ENCODE results near the gene HTRA2.

HTRA2 gene

DNA sequence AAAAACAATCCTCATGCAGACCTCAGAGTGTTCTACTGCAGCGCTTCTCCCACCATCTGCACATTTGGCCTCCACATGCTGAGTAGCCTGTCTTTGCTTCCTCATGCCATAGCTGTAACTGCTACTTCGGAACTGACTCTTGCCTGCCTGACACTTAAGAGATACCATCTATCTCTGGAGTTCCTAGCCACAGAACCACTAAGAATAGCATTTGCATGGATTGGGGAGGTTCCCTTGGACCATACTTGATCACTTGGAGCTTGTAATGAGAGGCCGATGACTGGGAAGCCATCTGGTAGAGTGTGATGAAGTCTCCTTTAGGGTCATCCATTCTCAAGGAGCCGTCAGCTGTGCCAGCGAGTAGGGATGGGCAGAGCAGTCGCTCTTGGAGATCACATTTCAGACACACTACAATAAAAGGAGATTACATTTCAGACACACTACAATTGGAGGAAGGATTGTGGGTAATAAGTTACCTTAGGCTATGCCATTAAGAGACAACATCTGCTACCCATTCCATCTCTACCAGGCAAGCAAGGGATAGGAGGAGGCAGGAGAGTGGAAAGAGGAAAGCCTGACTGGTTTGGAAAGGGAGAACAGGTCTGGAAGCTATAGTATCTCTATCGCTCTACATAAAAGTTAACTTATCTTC lies 46.6 kb downstream of the HTRA2 start:
- Histone ChIP-seq H2AFZ (ENCODE audit: low read depth, low read length) (no peak overlapping the region), H3K4me1 (ENCODE audit: insufficient read depth, low read length) (no peaks in the 10 kb centered on the region), H3K4me3 (ENCODE audit: low read length) (no peak overlapping the region)

DNA sequence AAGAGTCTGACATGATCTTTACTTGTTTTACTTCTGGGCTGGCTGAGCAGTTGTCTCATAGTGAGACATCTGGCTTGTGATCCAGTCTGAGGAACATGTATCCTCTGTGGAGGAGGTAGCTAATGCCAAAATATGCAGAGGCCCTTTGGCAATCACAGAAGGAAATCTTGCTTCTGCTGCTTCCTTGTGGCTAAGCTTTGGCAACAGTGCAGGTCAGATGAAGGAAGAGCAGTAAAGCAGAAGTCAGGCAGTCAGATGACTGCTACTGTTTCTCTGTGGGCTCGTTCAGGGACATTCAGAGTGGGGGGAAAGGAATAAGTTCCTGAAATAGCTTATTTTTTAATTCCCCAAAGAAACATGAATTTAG lies 47.1 kb downstream of the HTRA2 start:
- no peaks in the 10 kb centered on the region for H3K9me3 ChIP-seq (ENCODE audit: low read length)

More for the DNA sequence above, 46.6 kb downstream of the HTRA2 start:
- no peaks in the 10 kb centered on the region for H3K36me3 ChIP-seq (ENCODE audit: insufficient read depth, low read length)
- peaks cover 29% of the 10 kb centered on the region for H3K27me3 ChIP-seq (ENCODE audit: insufficient read depth, low read length)
- no peaks in the 10 kb centered on the region for H3K9me3 ChIP-seq (ENCODE audit: low read length)

DNA sequence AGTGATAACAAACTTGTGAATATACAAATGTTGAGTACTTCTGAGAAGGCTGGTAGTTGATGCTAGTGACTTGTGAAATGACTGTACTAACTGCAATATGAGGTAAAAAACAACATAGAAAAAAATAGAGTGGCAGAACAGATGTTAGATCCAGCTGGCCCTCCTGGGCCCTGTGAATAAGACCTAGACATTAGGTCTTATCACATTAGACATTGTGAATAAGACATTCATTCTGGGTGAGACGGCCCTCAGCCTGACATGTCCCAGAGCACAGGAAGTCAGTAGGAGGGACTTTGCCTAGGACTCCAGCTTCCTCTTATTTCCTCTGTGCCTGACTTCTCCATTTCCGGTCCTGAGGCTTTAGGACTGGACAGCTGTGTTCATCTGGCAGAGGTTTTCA lies 47.7 kb downstream of the HTRA2 start:
- Histone ChIP-seq H3K4me3 (ENCODE audit: low read length) (no peak overlapping the region), H3K27me3 (ENCODE audit: insufficient read depth, low read length) (peaks cover 28% of the 10 kb centered on the region), H3K36me3 (ENCODE audit: insufficient read depth, low read length) (no peaks in the 10 kb centered on the region)

More for the DNA sequence above, 47.1 kb downstream of the HTRA2 start:
- no peaks in the 10 kb centered on the region for H3K36me3 ChIP-seq (ENCODE audit: insufficient read depth, low read length)
- H2AFZ ChIP-seq (ENCODE audit: low read depth, low read length): no peak overlapping the region
- no peak overlapping the region for H3K4me3 ChIP-seq (ENCODE audit: low read length)
- peaks cover 29% of the 10 kb centered on the region for H3K27me3 ChIP-seq (ENCODE audit: insufficient read depth, low read length)
- no peaks in the 10 kb centered on the region for H3K4me1 ChIP-seq (ENCODE audit: insufficient read depth, low read length)

DNA sequence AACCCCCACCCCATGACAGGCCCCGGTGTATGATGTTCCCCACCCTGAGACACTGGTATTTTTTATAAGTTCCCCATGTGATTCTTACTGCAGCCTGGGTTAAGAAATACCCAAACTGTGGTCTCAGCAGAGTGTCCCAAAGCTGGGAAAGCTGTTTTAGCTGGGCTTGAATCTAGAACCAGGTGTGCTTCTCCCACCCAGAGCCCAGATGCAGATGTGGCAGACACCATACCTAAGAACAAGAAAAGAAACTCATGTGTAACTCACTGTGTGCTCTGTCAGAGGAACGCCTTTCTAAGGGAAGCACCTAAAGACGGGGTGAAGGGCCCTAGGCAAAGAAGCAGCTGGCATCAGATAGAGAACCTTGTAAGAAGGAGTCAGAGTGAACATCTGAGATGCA lies 48.7 kb downstream of the HTRA2 start:
- H3K27me3 ChIP-seq (ENCODE audit: insufficient read depth, low read length): peaks cover 26% of the 10 kb centered on the region
- H3K9me3 ChIP-seq (ENCODE audit: low read length): no peaks in the 10 kb centered on the region
- no peak overlapping the region for H3K4me3 ChIP-seq (ENCODE audit: low read length)
- H2AFZ ChIP-seq (ENCODE audit: low read depth, low read length): no peak overlapping the region
- peaks cover 4% of the 10 kb centered on the region for H3K4me1 ChIP-seq (ENCODE audit: insufficient read depth, low read length)
- H3K36me3 ChIP-seq (ENCODE audit: insufficient read depth, low read length): no peaks in the 10 kb centered on the region

More for the DNA sequence above, 47.7 kb downstream of the HTRA2 start:
- H2AFZ ChIP-seq (ENCODE audit: low read depth, low read length): peak overlapping the region; percentile 2
- no peaks in the 10 kb centered on the region for H3K4me1 ChIP-seq (ENCODE audit: insufficient read depth, low read length)
- H3K9me3 ChIP-seq (ENCODE audit: low read length): no peaks in the 10 kb centered on the region

DNA sequence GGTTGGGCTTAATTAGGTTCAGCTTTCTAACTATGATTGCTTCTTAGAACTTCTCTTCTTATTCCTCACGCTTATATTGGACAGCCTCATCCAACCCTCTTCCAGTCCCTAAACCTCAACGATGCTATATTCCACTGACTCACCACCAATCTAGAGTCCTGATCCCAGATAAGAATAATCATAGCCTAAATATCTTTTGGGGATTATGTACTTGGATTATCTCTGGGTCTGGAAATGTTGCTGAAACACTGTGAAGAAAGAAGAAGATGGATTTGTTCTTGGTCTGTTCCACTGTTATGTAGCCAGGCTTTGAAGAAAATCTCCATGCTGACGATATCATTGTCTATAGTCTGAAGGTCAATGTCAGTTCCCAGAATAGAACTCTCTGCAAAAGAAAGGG lies 51.7 kb downstream of the HTRA2 start:
- no peak overlapping the region for H2AFZ ChIP-seq (ENCODE audit: low read depth, low read length)
- H3K36me3 ChIP-seq (ENCODE audit: insufficient read depth, low read length): no peaks in the 10 kb centered on the region
- H3K4me3 ChIP-seq (ENCODE audit: low read length): no peak overlapping the region
- H3K4me1 ChIP-seq (ENCODE audit: insufficient read depth, low read length): peaks cover 11% of the 10 kb centered on the region
- H3K27me3 ChIP-seq (ENCODE audit: insufficient read depth, low read length): peaks cover 23% of the 10 kb centered on the region
- H3K9me3 ChIP-seq (ENCODE audit: low read length): no peaks in the 10 kb centered on the region

DNA sequence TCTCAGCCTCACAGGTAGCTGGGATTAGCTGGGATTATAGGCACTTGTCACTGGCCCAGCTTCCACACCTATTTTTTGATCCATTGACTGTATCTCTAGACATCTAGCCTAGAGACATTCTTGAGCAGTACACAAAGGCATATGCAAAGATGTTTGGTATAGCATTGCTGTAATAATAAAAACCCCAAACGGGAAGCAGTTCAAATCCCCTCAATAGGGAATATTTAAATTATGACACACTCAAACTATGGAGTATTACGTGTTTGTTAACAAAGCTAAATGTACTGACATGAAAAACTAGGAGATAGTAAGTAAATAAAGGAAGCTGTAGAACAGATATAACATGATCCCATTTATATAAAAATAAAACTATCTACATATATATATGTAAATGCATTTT lies 52.5 kb downstream of the HTRA2 start:
- Histone ChIP-seq H3K4me3 (ENCODE audit: low read length) (no peak overlapping the region), H3K36me3 (ENCODE audit: insufficient read depth, low read length) (no peaks in the 10 kb centered on the region), H2AFZ (ENCODE audit: low read depth, low read length) (no peak overlapping the region), H3K9me3 (ENCODE audit: low read length) (no peaks in the 10 kb centered on the region), H3K4me1 (ENCODE audit: insufficient read depth, low read length) (peaks cover 11% of the 10 kb centered on the region), H3K27me3 (ENCODE audit: insufficient read depth, low read length) (peaks cover 18% of the 10 kb centered on the region)
